Measurements from ENCODE around the gene DAB1.
A peak's percentile ranks its signal among the peaks of the same experiment; 100 is the strongest.

The DAB1 gene

DNA sequence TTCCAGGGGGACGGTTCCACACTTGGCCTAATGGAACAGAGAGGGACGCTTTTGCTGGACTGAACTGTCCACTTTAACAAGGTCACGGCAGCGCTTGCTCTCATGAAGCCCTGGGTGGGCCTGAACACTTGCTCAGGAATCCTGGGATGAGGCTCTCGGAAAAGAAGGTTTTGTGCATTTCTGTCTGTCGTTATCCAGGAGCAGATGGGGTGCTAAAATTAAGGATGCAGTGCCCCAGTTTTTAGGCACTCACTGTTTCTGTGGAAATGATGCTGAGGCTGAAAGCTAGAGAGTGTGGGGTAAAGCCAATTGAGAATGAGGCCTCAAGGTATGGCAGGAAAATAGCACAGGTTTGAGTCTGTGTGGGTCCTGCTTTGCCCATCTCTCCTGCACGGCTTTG, 111.0 kb downstream of the DAB1 start:
- DNase-seq: no peak

DNA sequence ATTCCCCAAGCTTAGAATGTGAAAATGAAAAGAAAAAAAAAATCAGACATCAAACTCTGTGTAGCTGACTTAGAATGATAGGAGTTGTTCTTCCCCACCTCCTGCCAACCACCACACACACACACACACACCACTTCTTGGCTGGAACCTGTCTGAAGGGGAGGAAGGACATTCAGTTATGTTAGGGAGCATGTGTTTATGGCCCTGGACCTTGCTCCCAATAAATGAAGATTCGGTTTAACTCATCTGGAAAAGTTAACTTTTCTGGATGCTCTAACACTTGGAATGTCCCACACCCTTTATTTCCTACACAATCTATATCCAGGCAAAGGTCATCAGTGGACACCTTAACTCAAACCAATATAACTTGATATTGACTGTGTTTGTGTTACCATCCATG, 112.4 kb downstream of the DAB1 start:
- no peak for DNase-seq

DNA sequence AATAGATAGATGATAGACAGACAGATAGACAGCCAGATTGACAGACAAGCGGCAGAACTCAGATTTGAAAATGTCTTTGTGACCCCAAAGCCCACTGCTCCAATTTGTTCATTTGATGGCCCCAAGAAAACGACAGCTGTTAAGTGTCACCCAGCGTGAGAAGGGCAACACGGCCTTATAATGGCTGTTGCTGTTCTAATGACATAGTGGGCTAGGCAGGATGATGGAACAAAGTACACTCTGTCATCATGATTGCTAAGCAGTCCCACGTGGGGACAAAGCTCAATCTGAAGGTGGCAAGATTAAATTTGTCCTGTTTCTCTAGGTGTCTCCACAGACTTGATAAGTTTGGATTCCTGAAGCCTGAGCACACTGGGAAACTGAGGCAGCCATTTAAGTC, 112.9 kb downstream of the DAB1 start:
- DNase-seq: no peak

DNA sequence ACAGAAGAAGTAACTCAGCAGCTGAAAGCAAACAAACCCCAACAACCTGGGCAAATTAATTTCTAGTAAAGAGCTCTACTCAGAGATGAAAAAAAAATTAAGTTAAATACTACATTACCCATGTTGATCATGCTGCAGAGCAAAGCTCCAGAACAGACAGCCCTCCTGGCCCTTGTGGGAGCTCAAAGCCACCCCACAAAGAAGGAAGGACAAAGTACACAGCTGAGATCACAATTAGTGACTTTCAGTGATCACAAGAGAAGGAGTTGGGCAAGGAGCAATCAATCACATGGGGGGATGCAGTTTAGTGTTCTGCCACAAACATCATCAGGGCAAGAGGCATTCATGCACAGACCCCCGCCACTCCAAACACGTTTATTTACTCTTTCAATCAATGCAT, 114.2 kb downstream of the DAB1 start:
- no peak for DNase-seq

DNA sequence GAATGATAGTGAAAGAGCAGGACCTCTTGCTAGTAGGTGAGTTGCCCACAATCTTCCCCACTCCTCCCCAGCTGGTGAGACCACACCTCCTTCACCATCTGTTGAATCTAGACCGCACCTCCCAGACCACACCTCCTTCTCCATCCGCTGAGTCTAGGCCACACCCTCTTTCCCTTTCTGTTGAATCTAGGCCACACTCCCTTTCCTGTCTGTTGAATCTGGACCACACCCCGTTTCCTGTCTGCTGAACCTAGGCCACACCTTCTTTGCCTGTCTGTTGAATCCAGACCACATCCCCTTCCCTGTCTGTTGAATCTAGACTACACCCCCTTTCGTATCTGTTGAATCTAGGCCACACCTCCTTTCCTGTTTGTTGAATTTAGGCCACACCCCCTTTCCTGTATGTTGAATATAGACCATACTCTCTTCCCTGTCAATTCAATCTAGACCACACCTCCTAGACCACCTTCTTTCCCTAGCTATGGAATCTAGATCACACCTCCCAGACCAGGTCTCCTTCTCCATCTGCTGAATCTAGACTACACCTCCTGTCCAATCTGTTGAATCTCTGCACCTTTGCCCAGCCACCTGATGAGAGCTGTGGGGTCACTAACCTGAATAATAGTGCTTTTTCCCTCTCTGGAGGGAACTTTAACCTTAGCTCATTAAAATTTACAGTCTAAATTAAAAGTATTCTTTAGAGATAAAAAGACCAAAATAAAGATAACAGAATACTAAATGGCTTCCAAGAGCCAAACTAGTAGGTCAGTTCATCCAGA, 116.3 kb downstream of the DAB1 start:
- peak in 1 of 2 experiments; percentile 4 for DNase-seq

DNA sequence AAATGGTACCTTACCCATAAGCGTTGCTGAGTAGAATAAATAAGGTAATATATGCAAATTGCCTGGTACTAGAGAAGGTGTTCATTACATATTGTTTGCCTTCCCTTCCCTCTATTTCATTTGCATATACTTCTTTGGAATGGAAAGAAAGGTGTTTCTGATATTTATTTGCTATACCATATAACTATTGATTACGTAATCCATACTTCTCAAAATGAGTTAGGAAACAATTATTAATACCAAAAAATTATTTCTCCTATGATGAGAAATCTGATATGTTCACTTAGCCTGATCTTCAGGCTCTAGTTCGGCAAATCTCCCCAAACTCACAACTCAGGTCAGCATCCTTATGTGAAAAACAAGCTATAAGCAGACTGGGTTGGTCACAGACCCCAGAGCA, 119.3 kb downstream of the DAB1 start:
- DNase-seq: no peak

DNA sequence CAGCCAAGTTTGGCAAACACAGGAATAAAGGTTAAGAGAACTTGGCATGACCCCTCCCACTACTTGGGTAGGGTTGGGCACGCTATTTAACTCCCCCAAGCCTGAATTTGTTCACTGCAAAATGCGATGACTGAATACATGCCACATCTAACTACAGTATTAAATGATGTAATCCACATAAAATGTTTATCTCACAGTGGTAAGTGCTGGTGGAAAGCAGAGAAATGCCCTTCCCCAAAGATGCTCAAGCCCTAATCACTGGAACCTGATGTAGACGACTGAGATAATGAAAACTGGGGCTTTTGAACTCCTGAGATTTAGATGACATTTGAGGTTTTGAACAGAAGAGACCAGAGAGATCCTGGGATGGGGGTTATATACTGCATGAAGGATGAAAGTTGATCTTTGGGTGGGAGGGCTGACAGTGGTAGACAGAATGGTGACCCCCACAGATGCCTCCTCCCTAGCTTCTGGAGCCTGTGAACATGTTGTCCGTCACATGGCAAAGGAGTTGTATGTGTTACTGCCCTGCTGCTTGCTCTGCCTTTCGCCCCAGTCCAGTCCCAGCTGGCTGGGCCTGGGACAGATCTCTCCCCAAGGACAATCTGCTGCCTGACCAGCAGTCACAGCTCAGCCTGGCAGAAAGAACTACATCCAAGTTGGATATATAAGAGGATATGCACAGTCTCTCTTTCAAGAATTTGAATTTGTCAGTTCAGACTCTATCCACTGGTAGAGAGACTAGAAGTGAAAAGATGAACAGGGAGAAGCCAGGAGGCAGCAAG, 120.9 kb downstream of the DAB1 start:
- DNase-seq: no peak

DNA sequence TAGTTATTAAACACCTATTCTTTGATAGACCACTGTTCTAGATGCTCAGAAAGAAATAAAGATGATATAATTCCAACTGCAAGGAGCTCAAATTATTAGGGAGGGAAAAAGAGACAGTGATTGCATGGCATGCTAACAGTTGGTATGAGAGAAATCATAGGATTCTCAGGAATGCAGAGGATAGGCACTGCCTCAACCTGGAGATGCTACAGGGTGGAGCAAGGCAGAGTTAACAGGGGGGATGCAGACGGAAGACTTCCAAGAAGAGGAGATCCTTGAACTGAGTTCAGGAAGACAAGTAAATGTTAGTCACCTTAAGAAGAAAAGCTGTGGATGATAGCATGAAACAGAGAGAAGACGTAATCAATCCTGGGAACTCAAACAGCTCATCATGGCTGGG, 123.7 kb downstream of the DAB1 start:
- DNase-seq: no peak

DNA sequence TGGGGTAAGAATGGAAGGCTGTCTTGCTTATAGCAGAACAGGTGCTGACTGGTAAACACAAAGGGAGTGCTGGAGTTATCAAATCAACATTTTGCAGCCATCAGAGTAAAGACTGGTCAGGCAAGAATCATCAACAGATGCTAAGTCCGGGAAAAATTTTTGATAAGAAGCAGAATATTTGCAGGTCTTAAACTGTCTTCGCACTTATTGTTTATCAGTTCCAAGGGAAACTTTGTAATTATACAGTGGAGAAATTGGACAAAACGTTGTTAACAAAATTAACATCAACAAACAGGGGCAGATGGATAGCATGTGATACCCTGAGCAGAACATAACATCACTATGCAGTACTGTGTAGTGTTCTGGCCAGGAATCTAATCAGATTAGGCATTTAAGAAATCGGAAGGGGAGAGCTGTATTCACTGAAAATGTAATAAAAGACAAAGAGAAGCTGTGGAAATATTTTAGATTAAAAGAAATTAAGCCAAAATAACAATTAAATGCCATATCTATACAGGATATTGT, 127.1 kb downstream of the DAB1 start:
- no peak for DNase-seq

DNA sequence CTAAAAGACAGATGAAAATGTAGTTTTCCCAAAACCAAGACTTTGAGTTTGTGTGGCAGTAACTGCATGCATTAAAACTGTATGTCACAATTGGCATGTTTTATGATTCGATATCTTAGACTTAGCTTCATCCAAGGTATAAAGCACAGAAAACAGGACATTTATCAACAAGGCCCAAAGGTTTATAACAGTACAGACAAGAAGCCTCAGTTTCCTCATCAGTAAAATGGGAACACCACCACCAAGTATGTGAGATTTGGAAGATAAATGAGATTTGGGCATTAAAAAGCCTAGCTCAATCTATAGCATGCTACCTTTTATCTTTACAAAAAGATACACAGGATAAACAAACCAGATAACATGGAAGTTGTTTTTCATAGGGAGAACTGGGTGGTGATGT, 128.5 kb downstream of the DAB1 start:
- DNase-seq: no peak

DNA sequence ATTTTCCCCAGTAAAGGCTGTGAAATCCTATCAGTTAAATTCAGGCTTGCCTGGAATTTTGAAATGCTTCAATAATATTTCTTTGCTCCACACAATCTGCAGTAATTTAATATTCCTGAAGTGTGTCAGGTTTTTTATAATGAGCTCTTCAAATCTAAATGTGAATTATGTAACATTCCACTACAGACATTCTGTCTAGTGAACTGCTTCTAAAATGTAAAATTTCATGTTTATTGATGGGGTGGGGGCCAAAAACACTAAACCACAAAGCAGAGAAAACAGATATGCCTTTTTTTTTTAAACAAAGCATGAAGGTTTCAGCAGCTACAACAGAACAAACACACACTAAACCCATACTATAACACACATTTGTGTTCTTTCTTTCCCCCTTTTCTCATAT, 129.7 kb downstream of the DAB1 start:
- DNase-seq: no peak

DNA sequence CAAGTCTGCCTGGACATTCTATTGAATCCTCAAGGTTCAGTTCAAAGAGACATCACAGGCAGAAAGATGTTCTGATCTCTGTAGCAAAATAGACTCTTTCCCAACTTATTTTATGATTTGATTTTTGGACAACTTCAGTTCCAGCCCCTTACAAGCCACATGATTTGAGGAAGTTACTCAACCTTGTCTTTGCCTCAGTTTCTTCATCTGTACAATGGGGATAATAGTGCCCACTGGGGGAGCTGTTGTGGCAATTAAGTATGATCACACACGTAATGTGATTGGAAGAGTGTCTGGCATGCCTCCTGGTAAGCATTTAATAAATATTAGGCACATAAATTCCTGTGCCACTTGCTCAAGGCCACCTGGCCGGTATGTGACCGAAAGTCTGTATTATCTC, 130.6 kb downstream of the DAB1 start:
- DNase-seq: no peak

DNA sequence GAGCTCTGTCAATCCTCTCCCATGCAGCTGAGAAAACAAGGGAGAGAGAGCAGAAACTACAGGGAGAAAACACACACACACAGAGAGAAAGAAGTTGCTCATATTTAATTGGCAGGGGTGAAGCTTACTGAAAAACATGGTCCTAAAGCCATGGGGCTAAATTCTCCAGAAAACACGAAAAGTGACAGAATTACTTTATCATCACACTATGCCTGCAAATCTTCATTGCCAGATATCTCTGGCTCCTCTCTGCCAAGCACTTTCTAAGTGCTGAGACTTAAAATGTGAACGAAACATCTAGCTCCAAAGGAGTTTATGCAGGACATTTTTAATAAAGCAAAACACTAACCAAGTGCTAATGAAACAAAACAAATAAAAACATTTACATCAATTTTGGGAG, 134.1 kb downstream of the DAB1 start:
- DNase-seq: no peak

DNA sequence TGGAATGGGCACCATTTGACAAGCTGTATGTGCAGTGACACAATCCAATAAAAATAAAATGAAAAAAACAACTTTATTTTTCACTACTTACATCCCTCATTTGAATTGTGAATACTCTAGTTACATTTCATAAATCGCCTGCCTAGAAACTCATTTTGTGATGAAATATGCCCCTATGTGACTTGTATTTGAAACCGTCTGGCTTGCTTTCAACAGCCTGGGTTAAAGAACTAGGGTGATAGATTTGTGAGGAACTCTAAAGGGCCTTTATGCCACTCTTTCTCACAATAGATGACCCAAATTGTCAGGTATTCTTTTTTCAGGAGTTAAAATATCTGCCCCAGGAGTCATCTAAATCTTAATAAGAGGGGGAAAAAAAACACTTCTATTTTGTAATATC, 137.9 kb downstream of the DAB1 start:
- DNase-seq: no peak

DNA sequence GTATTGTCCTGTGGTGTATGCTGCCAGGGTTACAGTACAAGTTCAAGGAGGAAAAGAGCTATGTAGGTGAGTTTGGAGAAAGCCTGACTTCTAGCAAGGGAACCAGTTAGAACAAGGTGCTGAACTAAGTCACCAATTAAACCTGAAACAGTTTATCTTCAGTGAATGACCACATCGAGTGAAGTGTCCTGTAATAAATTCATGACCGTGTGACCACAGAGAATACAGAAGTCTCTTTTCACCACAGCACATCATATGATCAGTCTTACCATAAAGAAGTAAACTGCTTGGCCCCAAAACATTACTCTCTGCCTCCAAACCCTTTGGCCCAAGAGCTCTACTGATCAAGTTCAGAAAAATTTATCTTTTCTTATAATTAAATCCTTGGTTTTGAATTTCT, 141.4 kb downstream of the DAB1 start:
- no peak for DNase-seq

DNA sequence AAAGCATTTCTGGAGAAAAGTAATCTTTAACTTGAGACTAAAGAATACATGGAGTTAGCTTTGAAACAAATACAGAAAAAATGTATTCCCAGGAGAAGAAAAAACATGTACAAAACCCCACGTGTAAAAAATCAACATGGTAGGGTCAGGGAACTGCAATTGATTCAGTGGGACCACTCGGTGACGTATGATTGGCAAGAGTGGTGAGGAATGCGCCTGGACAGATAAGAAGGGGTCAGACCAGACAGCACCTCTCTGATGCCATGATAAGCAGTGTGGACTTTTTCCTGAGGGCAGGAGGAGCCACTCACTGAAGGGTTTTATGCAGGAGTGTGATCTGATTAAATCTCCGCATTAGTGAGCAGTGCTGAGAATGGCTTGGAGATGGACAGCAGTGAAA, 142.5 kb downstream of the DAB1 start:
- no peak for DNase-seq

DNA sequence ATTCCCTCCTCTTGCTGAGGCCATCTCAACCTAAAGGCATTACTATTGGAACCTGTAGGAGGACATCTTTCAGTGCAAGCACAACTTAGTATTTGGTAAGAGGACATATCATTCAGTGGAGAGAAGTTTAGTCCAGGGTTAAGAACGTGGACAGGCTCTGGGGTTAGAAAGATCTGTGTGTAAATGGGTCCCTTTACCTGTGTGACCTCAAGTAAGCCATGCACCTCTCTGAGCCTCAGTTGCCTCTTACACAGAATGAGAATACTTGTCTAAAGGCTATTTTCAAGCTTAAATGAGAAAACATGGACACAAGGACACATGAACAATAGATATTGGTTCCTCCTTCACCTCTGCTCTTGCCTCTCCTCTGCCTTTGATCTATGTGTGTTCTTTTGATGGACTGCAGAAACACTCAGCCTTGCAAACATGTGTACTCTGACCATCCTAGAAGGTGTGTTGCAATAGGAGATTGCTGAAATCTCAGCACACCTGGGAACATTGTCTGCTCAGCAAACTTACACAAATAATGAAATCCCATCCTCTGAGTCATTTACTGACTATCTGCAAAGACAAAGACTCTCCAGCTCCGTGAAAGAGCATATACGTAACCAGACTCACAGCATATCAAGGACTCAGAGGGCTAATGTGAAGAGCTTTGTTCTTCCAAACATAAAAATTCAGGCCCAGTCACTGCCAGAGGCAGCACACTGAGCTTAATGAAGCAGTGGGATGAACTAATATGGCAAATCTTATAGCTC, 143.8 kb downstream of the DAB1 start:
- no peak for DNase-seq

DNA sequence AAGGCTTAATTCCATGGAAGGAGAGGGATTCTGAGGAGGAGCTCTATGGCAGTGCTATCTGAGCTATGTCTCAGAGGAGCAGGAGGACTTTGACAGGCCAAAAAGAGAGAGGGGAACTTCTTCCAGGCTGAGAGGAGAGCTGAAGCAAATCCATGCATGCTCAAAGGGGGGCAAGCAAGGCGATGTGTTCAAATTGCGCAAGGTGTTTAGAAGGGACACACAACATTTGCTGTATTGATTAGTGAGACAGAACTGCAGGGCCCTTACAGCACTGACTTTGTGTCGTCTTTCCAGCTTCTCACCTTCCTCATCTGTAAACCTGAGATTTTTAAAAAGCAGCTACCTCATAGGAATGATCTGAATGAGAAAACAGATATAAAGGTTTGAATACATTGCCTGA, 145.3 kb downstream of the DAB1 start:
- DNase-seq: no peak

DNA sequence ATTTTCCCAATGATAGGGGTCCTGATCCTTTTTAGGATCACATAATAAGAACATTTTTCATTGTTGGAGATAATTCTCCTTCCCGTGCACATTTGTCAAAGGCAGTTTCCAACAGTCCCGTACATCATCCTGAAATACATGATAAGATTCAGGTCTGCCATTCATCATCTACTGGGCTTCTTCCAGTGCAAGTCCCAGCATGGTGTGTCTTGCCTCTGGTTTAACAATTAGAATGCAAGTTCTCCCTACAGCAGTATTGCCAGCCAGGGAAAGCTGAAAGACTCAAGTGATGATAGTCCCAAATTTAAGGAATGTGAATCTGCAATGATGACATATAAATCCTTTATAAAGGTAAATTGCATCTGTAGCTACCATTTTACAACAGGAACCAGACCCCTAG, 146.2 kb downstream of the DAB1 start:
- DNase-seq: no peak

DNA sequence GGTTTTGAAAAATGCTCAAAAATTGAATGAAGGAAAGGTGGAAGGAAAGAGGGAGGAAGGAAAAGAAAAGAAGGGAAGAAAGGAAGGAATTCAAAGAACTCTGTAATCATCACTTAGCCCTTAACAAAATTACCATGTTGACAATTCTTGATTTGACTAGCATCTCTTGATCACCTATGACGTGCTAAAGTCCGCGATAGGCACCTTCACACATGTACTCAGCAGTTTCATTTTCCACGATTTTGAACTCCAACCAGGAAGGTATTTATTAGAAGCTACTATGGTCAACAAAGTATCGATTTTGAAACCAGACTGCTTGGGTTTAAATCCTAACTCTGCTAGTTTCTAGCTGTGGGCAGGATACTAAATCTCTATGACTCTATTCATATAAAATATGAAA, 146.9 kb downstream of the DAB1 start:
- DNase-seq: no peak

DNA sequence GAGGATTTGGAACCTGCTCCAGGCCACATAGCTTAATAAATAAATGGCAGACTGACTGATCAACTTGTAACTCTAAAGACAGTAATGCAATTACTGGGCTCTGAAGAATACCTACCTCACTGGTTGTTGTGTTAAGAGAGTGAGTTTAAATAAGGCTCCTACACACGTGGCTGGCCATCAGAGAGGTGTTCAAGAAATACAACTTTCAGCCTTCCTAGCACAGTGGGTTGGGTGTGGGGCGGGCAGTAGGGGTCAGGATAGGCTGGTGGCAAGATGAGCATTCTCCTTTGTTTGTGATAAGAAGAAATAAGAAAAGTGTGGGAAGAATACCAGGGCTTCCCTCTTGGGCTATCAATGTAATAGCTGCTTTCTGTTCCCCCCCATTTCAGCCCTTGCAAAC, 151.3 kb downstream of the DAB1 start:
- no peak for DNase-seq

DNA sequence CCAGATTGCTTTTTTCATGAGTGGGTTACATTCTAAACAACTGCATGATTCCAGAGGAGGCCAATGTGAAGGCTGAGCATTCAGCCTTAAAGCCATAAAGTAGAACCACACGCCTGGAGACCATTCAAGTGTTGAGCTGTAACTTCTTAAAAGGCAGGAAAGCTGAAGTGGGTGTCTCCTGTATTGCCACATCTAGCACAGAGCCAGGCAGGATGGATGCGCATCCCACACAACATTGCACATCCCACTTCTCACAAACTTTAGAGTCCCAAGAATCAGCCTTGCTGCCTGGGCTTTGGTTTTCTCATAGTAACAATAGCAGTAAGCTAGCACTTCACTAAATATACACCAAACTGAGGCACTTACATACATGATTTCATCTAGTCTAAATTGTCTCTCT, 151.7 kb downstream of the DAB1 start:
- DNase-seq: no peak

DNA sequence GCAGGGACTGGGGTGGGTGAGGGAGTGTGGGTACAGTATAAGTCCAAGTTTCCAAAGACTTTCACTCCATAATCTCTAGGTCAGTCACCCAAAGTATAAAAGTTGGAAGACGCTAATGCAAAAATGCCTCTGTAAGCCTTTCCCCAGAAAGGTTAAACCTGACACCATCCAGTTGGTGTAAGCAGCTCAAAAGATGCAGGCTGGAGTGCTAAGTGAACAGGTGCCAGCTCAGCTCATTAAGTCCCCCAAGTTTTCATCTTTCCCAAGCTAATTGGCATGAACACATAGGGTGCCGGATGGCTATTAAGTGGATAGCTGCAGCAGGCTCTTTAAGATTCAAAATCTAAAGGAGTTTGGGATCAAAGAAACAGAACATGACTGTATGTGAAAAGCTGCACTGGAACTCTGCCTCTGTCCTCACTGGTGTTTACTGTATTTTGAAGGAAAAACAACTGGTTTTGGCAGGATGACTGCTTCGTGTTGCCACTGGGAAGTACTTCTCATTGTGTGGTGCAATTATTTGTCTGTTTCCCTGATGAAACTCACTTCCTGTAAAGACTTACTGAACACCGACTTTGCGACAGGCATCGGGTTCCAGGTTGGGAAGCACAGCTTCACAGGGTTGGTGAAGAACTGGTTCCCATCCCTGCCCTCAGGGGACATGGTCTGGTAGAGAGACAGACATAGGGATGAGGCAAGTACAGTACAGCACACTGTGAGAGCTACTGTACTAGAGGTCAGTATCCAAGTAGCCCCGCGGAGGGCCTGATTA, 152.7 kb downstream of the DAB1 start:
- no peak for DNase-seq

All from NCI-H2081 (cell line).